HepG2 (cell line): ENCODE data around the gene RLF. TPM values are rescaled to one million over a fixed set of nuclear protein-coding genes. Genes with fewer than 3 reads are reported as not detected.

Experiments
- ATAC-seq: fragments of 200-7000 bp; cut with Tn5 transposase; 3 replicates; pipeline ENCODE4 v1.9.1; 2020; ENCODE audit warnings: mild to moderate bottlenecking, moderate library complexity
- BruUV-seq: library from RNA; stranded (reverse); fragments of 400-500 nt; replicated peaks from 2 replicates; lab custom pipeline; 2021; lab: Mats Ljungman, UMichigan
- CTCF ChIA-PET: fragments of 300-600 bp; formaldehyde crosslinking; extraction: SDS; loops from one replicate; lab custom pipeline; 2021; ENCODE audit warnings: low total read pairs, inconsistent platforms, low intra/inter-chr PET ratio; lab: Yijun Ruan, JAX
- POLR2A ChIA-PET: fragments of 350-600 bp; sonication (Branson Sonifier 250); formaldehyde crosslinking; loops from one replicate; lab custom pipeline; 2020; ENCODE audit warnings: antibody characterized with exemption, inconsistent platforms; lab: Yijun Ruan, JAX
- DNase-seq: peaks from one replicate; pipeline ENCODE4 v3.0.0-alpha.2; 2015; ENCODE audit warnings: low spot score
- FAIRE-seq: peaks from 3 replicates; lab custom pipeline; 2011; peaks lifted over from hg19 to GRCh38; lab: Jason Lieb, UNC
- H2AFZ ChIP-seq: one replicate; pipeline ENCODE4 v1.6.1; 2011; ENCODE audit warnings: low read length, inconsistent platforms
- H3K27ac ChIP-seq: fragments of 300-600 bp; 3 replicates; pipeline ENCODE4 v1.8.0; 2011; ENCODE audit warnings: mixed run types, mild to moderate bottlenecking, mixed read lengths, low read length, inconsistent platforms; ENCODE audit not compliant: insufficient read depth; ENCODE audit errors: extremely low read length
- H3K27me3 ChIP-seq, 2 experiments: fragments of 200-600 bp in 1 of 2; 2 replicates in 1 of 2; 3 replicates in 1 of 2; pipeline versions ENCODE4 v1.6.0 to v1.8.0; 2011; ENCODE audit warnings: low read length in 2 of 2, mild to moderate bottlenecking in 2 of 2, moderate library complexity in 2 of 2, inconsistent platforms in 1 of 2; ENCODE audit not compliant: insufficient read depth in 2 of 2, control insufficient read depth in 1 of 2
- H3K36me3 ChIP-seq, 2 experiments: fragments of 200-600 bp in 1 of 2; replicated peaks in 1 of 2; 2 replicates in 1 of 2; 3 replicates in 1 of 2; pipeline versions ENCODE4 v1.5.1 to v1.8.0; 2011; ENCODE audit warnings: low read length in 2 of 2, inconsistent platforms in 1 of 2; ENCODE audit not compliant: insufficient read depth in 2 of 2, control insufficient read depth in 1 of 2
- H3K4me1 ChIP-seq: 2 replicates; pipeline ENCODE4 v1.5.1; 2012; ENCODE audit warnings: low read length, inconsistent platforms; ENCODE audit not compliant: insufficient read depth
- H3K4me2 ChIP-seq: 2 replicates; pipeline ENCODE4 v1.6.0; 2011; ENCODE audit warnings: low read depth, low read length, inconsistent platforms
- H3K4me3 ChIP-seq, 3 experiments: fragments of 200-600 bp in 1 of 3; sonication (generic), shearing (Covaris generic) in 1 of 3; replicated peaks in 1 of 3; 2 replicates each; pipeline ENCODE4 v1.5.1; 2011 to 2016; ENCODE audit warnings: low read length in 3 of 3, inconsistent platforms in 2 of 3, low read depth in 2 of 3, mild to moderate bottlenecking in 2 of 3, control low read depth in 1 of 3, mixed read lengths in 1 of 3; ENCODE audit not compliant: insufficient read depth in 1 of 3
- H3K79me2 ChIP-seq: one replicate; pipeline ENCODE4 v1.6.1; 2011; ENCODE audit warnings: low read length, inconsistent platforms; ENCODE audit not compliant: insufficient read depth
- H3K9ac ChIP-seq: 2 replicates; pipeline ENCODE4 v1.6.0; 2011; ENCODE audit warnings: mild to moderate bottlenecking, low read depth, low read length, inconsistent platforms; ENCODE audit not compliant: insufficient read depth
- H3K9me3 ChIP-seq: 2 replicates; pipeline ENCODE4 v1.5.1; 2012; ENCODE audit warnings: mild to moderate bottlenecking, low read length
- H4K20me1 ChIP-seq: 2 replicates; pipeline ENCODE4 v1.6.0; 2011; ENCODE audit warnings: inconsistent platforms, mild to moderate bottlenecking, low read length, moderate library complexity; ENCODE audit not compliant: insufficient read depth
- EEA1 ChIP-seq: sonication (generic); formaldehyde crosslinking; IDR thresholded peaks from 2 replicates; pipeline ENCODE4 v1.5.1; 2020; ENCODE audit warnings: mild to moderate bottlenecking, missing genetic modification reagents, borderline replicate concordance
- FOXA3 ChIP-seq: IDR thresholded peaks from 2 replicates; pipeline ENCODE4 v1.6.1; 2016; ENCODE audit warnings: missing genetic modification reagents, missing compliant biosample characterization
- FOXP4 ChIP-seq: sonication (generic); formaldehyde crosslinking; IDR thresholded peaks from 2 replicates; pipeline ENCODE4 v1.4.0; 2020; ENCODE audit warnings: missing genetic modification reagents
- REPIN1 ChIP-seq: sonication (generic); formaldehyde crosslinking; IDR thresholded peaks from 2 replicates; pipeline ENCODE4 v1.8.0; 2022; ENCODE audit warnings: missing genetic modification reagents, low read depth, mild to moderate bottlenecking, borderline replicate concordance
- SP4 ChIP-seq: sonication (generic); formaldehyde crosslinking; IDR thresholded peaks from 2 replicates; pipeline ENCODE4 v1.8.1; 2023; ENCODE audit warnings: mild to moderate bottlenecking, missing genetic modification reagents
- TEAD3 ChIP-seq: optimal IDR thresholded peaks from 2 replicates; pipeline ENCODE3; 2016; ENCODE audit warnings: borderline replicate concordance
- ZNF335 ChIP-seq: sonication (generic); formaldehyde crosslinking; IDR thresholded peaks from 2 replicates; pipeline ENCODE4 v1.4.0; 2020; ENCODE audit warnings: missing genetic modification reagents
- ZNF598 ChIP-seq: sonication (generic); formaldehyde crosslinking; IDR thresholded peaks from 2 replicates; pipeline ENCODE4 v1.5.1; 2020; ENCODE audit warnings: mild to moderate bottlenecking, missing genetic modification reagents, borderline replicate concordance
- ZNF639 ChIP-seq: conservative IDR thresholded peaks from 2 replicates; pipeline ENCODE4 v1.6.1; 2018; ENCODE audit warnings: missing genetic modification reagents
- WGBS: methylation state at CpG from one replicate; pipeline ENCODE4 v1.1.6; 2017; ENCODE audit warnings: low lambda C conversion rate; 5-methylcytosine and 5-hydroxymethylcytosine counted together
- in situ Hi-C: cut with HindIII; loops from 2 replicates; pipeline ENCODE4 v1.10.0; 2017; ENCODE audit warnings: low pct_unique_long_range_greater_than_20kb; ENCODE audit not compliant: extremely low pct_ligation_motif_present
- intact Hi-C: fragments of 100-400 bp; cut with micrococcal nuclease; formaldehyde crosslinking; loops from one replicate; pipeline ENCODE4 v1.10.0; 2022; ENCODE audit not compliant: unreplicated experiment
- polyA plus RNA-seq, 8 experiments: library from polyadenylated mRNA; depleted of rRNA in 3 of 8; stranded (reverse) in 7 of 8; unstranded in 1 of 8; fragments of >200 nt; fragmentation: Illumina TruSeq in 4 of 8; extraction: Trizol in 4 of 8; gene quantifications; 2 replicates each; pipeline versions ENCODE4 v1.2.1 to v1.2.3, GENCODE V29; 2011 to 2016; ENCODE audit warnings: low read depth in 4 of 8, missing spikeins in 1 of 8, mixed read lengths in 1 of 8; ENCODE audit not compliant: insufficient read depth in 1 of 8
- total RNA-seq, 5 experiments: library from RNA; depleted of rRNA; stranded (reverse); fragments of >200 nt; fragmentation: Illumina TruSeq; extraction: Trizol; gene quantifications; 2 replicates each; pipeline ENCODE4 v1.2.3, GENCODE V29; 2016; ENCODE audit warnings: low read depth in 1 of 5

The RLF gene
- total and polyA plus RNA-seq, 2 of the 13 experiments (the other 11 are each of a cell fraction or from before 2014, with no cell fraction given), result 9.0 to 15.7 TPM

GRCh38 chr1:40167317-40167716, 6.1 kb downstream of the RLF start:
- H3K79me2 ChIP-seq, result peaks cover 94% of the 10 kb centered on the region
- H3K27ac ChIP-seq, result no peak overlapping the region
- H4K20me1 ChIP-seq, result peaks cover 89% of the 10 kb centered on the region
- H3K4me1 ChIP-seq, result peaks cover 30% of the 10 kb centered on the region
- no peaks in the 10 kb centered on the region for H3K9me3 ChIP-seq
- no peak overlapping the region for H3K4me2 ChIP-seq
- ChIA-PET POLR2A (no interaction called here), CTCF (no interaction called here)
- intact Hi-C loops, result no loop called here
- DNase-seq (no peak), ATAC-seq (no peak), FAIRE-seq (no peak)
- no peak overlapping the region for H3K4me3 ChIP-seq
- H3K27me3 ChIP-seq, result no peaks in the 10 kb centered on the region; a peak in 1 of 5 replicates
- in situ Hi-C loops, result no loop called here
- no peak overlapping the region for H2AFZ ChIP-seq
- TF ChIP-seq SP4 (CRISPR knock-in tag) (no peak), ZNF335 (CRISPR knock-in tag) (no peak), ZNF598 (CRISPR knock-in tag) (no peak), EEA1 (CRISPR knock-in tag) (no peak), TEAD3 (no peak), ZNF639 (no peak), FOXP4 (no peak), REPIN1 (CRISPR knock-in tag) (no peak), FOXA3 (CRISPR knock-in tag) (no peak)
- BruUV-seq, result no TSS peak
- no peak overlapping the region for H3K9ac ChIP-seq
- 91% methylated on average over 4 of the region's 4 CpGs for WGBS
- 0 out of 5 replicates have a peak, but pooled peaks cover 0 to 3% of the 10 kb centered on the region in 2 experiments for H3K36me3 ChIP-seq
